Measurements from ENCODE around the gene PPCDC.

DNA sequence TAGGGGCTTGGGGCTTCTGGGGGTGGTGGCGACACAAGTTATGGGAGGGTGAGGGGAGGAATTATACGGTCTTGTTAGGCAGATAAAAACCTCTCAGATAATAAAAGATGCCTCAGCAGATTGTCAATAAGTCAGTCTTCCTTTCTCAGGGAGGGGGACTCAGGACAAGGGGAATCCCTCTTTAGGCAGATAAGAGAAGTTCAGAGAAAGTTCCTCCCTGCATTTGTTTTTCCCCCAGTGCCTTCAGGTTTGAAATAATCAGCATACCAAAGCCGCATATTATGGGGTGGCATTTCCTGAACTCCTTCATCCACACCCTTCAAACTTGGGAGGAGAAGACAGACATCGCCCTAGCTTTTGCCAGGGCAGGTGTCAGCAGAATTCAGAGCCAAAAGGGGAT is 8.5 kb downstream of the PPCDC start:
- TF ChIP-seq, protein P1, sequence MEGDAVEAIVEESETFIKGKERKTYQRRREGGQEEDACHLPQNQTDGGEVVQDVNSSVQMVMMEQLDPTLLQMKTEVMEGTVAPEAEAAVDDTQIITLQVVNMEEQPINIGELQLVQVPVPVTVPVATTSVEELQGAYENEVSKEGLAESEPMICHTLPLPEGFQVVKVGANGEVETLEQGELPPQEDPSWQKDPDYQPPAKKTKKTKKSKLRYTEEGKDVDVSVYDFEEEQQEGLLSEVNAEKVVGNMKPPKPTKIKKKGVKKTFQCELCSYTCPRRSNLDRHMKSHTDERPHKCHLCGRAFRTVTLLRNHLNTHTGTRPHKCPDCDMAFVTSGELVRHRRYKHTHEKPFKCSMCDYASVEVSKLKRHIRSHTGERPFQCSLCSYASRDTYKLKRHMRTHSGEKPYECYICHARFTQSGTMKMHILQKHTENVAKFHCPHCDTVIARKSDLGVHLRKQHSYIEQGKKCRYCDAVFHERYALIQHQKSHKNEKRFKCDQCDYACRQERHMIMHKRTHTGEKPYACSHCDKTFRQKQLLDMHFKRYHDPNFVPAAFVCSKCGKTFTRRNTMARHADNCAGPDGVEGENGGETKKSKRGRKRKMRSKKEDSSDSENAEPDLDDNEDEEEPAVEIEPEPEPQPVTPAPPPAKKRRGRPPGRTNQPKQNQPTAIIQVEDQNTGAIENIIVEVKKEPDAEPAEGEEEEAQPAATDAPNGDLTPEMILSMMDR (conservative IDR thresholded peaks at IDR 0.05; ENCODE audit: low read length): no peak
- TF ChIP-seq EZH2phosphoT487 (IDR thresholded peaks at IDR 0.05; ENCODE audit: borderline replicate concordance): no peak
